NCI-H1436 (cell line): Measurements from ENCODE around the gene PTGIS.

Source experiments
- DNase-seq: peaks from one replicate; lab custom pipeline; 2025; lab: John Stamatoyannopoulos, UW

The PTGIS gene

DNA sequence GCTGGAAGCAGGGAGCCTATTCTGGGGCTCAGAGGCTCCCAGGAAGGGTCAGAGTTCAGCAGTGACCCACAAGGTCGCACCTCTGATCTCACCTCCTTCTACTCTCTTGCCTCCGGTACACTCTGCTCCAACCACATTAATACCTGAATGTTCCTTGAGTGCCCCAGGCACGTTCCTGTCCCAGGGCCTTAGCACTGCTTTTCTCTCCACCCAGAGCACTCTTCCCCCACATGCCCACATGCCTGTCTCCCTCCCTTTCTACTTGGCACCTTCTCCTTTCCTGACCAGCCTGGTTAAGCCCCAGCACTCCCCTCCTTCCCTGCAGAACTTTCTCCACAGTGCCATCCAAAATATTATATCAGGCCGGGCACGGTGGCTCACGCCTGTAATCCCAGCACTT lies 98.9 kb downstream of the PTGIS start:
- DNase-seq: no peak

DNA sequence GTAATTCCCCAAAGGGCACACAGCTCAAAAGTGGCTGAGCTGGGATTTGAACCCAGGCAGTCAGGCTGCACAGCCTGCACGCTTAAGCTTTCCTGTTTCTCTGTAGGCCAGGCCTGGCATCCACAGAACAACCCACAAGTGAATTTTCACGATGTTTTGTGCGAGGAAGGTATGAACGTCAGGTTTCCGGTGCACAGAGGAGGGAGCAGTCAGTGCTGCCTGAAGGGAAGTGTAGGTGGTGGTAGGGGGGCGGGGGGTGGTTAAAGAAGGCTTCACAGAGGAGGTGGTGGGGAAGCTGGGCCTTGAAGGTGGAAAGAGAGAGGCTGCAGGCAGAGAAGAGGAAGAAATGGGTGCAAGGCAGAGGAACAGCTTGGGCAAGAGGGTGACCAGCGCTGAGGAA lies 99.5 kb downstream of the PTGIS start:
- no peak for DNase-seq

DNA sequence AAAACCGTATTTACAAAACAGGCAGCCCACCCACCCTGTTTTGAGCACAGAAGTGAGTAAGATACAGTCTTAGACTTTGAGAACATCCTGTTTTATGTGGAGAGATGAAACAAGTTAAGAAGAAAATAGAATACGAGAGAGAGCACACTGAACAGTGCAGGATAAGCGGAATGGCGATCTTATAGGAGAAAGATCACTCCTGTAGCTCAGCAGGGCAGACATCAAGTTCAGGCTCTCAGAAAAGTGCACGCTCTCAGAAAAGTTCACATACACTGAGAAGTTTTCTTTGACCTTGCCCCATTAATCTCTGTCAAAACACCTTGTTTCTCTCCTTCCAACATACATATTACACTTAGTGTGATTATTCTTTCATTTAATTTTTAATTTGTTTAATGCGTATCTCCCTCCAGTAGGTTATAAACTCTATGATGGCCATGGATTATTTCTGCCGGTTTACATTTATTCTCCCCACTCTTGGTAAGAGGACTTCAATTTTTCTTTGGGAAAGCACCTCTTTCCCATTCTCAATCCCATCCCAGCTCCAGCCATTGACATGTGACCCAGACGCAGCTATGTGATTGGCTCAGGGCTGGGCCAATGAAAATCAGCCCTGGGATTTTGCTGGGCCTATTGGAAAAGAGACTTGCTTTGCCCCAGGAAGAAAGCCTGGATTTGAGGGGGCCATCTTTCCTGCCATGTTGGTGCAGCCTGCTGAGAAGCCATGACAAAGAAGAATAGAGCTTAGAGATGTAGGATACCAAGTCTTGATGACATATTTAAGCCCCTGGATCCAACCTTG lies 101.6 kb downstream of the PTGIS start:
- DNase-seq: no peak

DNA sequence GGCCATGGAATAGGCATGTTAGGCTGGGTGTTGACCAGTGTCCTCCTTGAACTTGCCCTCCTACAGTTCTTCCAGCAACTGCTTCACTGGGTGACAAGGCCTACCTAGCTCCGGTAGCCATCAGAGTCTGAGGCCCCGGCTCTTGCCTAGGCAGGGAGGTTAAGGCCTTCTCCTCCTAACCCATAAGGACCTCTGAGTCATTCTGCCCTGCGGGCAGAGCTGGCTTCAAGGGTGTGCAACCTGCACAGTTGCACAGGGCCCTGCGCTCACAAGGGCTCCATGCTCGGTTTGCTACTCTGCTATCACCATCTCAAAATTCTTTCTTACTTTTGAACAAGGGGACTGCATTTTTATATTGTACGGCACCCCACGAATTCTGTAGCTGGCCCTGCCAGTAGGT lies 103.4 kb downstream of the PTGIS start:
- no peak for DNase-seq

DNA sequence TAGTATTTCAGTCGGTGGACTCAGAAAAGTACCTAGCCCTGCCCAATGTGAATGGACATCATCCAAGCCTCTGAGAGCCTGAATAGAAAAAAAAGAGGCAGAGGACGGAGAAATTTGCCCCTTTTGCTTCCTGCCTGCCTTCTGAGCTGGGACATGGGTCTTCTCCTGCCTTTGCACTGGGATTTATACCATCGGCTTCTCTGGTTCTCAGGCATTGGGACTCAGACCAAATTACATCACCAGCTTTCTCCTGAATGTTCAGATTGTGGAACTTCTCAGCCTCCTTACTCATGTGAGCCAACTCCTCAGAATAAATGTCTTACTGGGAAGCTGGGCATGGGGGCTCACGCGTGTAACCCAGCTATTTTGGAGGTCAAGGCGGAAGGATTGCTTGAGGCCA lies 105.3 kb downstream of the PTGIS start:
- no peak for DNase-seq

DNA sequence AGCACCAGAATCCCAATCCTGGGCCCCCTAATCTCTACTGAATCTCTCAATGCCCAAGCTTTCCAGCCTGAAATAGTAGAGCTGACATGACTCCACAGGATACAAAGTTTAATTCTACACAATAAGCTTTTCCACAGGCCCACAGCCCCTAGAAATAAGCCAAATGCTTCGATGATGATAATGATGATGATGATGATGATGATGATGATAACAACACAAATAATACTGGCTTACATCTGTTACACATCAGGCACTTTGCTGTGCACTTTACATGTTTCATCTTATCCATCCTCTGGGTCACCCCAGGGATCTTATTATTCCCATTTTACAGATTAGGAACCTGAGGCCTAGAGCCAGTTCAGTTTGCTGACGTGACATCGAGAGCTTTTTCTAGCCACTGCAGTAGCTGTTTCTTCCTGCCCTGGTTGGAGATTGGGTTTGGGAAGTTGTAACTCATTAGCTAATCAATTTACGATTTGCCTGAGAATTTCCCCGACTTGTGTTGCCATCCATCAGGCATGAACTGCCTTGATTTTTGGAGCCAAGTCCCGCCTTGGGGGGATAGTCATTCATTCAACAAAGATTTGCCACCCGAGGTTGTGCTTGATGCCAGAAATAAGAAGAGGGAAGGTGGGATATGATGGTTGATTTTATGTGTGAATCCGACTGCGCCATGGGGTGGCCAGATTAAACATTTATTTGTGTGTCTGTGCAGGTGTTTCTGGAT lies 105.9 kb downstream of the PTGIS start:
- no peak for DNase-seq

DNA sequence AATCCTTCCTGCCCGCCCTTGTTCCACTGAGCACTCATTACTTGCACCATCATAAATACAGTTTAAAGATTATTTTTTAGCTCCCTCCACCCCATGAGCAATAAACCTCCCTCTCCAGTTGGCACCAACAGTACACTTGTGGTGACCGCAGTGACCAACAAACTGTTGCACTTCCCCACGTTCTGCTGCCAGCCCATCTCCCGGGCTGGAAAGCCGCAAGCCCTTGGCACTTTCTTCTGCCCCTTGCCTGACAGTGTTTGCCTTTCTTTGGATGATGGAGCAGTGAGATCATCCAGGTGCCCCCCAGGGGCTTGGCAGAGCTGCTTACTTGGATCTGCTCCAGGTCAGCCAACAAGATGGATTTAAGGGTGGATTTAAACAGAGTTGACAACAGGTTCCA lies 107.0 kb downstream of the PTGIS start:
- no peak for DNase-seq

DNA sequence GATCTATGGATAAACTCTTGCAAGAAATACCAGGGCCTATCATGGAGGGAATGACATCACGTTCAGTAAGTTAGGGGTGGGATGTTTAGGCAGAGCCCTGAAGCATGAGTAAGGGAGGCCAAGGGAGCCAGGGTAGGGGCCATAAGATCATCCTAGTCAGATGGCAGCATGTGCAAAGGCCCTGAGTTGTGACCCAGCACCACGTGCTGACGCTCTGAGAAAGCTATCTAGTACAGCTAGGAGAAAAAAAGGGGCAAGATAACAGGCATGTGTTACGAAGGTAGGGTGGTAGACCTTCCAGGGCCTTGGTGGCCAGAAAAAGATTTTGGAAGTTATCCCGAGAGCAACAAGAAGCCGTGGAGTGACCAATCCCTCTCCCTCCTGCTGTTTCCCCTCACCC lies 107.8 kb downstream of the PTGIS start:
- DNase-seq: no peak

DNA sequence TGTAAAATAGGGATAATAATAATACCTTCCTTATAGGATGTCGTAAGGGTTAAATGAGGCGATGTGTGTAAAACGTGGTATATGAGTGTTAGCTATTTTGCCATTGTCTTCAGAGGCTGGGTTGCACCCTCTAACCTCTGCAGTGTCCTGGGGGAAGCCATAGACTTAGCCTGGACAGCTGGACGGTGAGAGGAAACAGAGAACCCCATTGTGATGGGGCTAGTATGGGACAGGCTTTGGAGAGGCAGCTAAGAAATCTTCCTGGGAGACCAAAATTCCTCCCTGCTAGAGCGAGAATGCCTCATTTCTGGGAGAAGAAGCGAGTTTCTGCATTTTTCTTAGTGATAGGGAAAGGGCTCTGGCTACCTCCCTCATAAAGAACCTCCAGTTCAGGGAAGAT lies 108.3 kb downstream of the PTGIS start:
- no peak for DNase-seq

DNA sequence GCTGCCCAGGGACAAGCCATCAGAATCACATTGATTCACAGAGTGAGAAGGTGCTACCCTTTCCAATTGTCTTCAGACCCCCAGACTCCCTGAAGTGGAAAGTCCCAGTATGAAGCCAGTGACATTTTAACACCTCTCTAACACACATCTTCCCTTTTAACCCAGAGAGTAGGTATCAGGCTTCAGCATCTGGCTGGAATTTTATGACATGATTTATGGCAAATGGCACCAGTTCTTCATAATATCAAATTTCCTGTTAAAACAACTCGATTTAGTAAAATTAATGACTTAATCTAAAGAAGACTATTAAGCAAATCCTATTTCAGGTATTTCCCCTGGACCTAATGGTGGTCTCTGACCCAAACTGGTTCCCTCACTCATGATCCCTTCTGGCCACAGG lies 110.5 kb downstream of the PTGIS start:
- no peak for DNase-seq

DNA sequence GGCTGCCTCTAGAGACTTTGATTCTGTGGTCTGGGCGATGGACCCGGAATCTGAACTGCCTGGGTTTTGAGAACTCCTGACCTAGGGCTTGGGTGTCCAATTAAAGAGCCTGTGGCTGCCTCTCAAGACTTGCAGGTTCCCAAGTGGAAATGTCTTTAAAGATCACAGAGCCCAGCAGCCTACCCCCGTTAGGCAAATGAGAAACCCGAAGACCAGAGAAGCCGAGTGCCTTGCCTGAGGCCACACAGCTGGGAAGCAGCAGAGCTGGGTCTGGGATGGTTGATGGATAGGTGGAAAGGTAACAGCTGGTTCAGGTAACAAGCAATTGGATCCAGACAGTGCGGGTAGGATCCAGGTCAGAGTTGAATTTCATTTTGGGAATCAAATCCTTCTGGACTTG lies 111.3 kb downstream of the PTGIS start:
- no peak for DNase-seq

DNA sequence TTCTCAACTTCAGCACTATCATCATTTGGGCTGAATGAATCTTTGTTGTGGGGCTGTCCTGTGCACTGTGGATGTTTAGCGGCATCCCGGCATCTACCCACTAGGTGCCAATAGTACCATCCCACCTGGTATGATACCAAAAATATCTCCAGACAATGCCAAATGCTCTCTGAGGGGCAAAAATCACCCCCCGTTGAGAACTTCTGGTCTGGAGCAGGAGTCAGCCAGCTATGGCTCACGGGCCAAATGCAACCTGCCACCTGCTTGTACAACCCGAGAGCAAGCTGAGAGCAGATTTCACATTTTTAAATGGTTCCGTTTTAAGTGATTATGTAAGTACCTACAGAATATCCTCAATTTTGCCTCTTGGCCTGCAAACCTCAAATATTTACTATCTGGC lies 112.2 kb downstream of the PTGIS start:
- no peak for DNase-seq
